ENCODE results near the gene GATM. TPM values are rescaled to one million over a fixed set of nuclear protein-coding genes. Genes with fewer than 3 reads are reported as not detected.

The GATM gene
- total and polyA plus RNA-seq, 2 of the 8 experiments (the other 6 are each of a cell fraction or from before 2014, with no cell fraction given) = 10.2 to 15.1 TPM

- no peak overlapping the region for H3K4ac ChIP-seq (replicated peaks; ENCODE audit: insufficient read length, low read depth, low read length)
- no peak overlapping the region for H4K5ac ChIP-seq (ENCODE audit: insufficient read length, low read depth, low read length)
- WGBS, 2 experiments (ENCODE audit: extremely low coverage in 1 of 2, insufficient coverage in 1 of 2, insufficient read length in 1 of 2, insufficient replicate concordance in 2 of 2, low coverage in 1 of 2, low lambda C conversion rate in 2 of 2, missing lambda C conversion rate in 1 of 2) = 69% methylated on average over 5 of the region's 5 CpGs; no CpG with 5 or more reads in 1 of the 2 experiments
- peaks cover 0 to 5% (median under 1%) of the 10 kb centered on the region in 4 experiments; a peak in 3 of 7 replicates for H3K4me1 ChIP-seq (replicated peaks in 1 of 4; ENCODE audit: control insufficient read depth in 3 of 4, insufficient read depth in 4 of 4, low read length in 3 of 4)
- H3K23ac ChIP-seq (ENCODE audit: insufficient read length) = no peak overlapping the region
- H2AK5ac ChIP-seq (ENCODE audit: low read depth, low read length) = no peak overlapping the region; the same call in 1 of the 2 replicates
- no peak overlapping the region for H2BK5ac ChIP-seq (ENCODE audit: low read depth, low read length)
- no peak overlapping the region for H4K91ac ChIP-seq (replicated peaks; ENCODE audit: insufficient read length, low read length)
- H3K18ac ChIP-seq (ENCODE audit: extremely low read depth, low read length) = no peak overlapping the region
- ChIA-PET POLR2A (ENCODE audit: partially characterized antibody) (interaction anchor here (1.2 to 2.4 kb wide), 4 partner anchors 9 to 50 kb away, joined by 3 to 15 read pairs (median 3); a partner anchor contains a TSS), CTCF (ENCODE audit: partially characterized antibody) (interaction anchor here (1.1 to 3.4 kb wide), 10 partner anchors 8 to 216 kb away, joined by 3 to 13 read pairs (median 4); no protein-coding TSS in a partner anchor)
- H2BK12ac ChIP-seq (ENCODE audit: low read depth, low read length) = no peak overlapping the region
- no peak overlapping the region for H2BK15ac ChIP-seq (ENCODE audit: low read length)
- peaks cover 11% of the 10 kb centered on the region for H3K23me2 ChIP-seq (ENCODE audit: low read depth, low read length)
- no peaks in the 10 kb centered on the region for H3K9me3 ChIP-seq (ENCODE audit: insufficient read depth in 2 of 2, low read depth in 1 of 2, low read length in 1 of 2)
- no peak overlapping the region for H2BK20ac ChIP-seq (ENCODE audit: low read length)
- H3K79me1 ChIP-seq (ENCODE audit: low read depth, low read length) = no peaks in the 10 kb centered on the region
- H3K36me3 ChIP-seq (ENCODE audit: control insufficient read depth in 2 of 4, insufficient read depth in 4 of 4, low read length in 3 of 4) = no peaks in the 10 kb centered on the region
- H3K56ac ChIP-seq (replicated peaks; ENCODE audit: insufficient read length, low read depth, low read length) = no peak overlapping the region
- no peak for FAIRE-seq
- peak overlapping the region; percentile 76 to 85 for H3K4me2 ChIP-seq (ENCODE audit: insufficient read depth in 1 of 2, low read depth in 2 of 2, low read length in 2 of 2)
- H3K4me3 ChIP-seq (ENCODE audit: extremely low read depth in 1 of 4, insufficient read depth in 2 of 4, low read depth in 3 of 4, low read length in 4 of 4) = peak overlapping the region; percentile 48 to 73 (median 64); a peak in 6 of 8 replicates
- H3K27me3 ChIP-seq (replicated peaks in 1 of 4; ENCODE audit: control insufficient read depth in 3 of 4, extremely low read depth in 1 of 4, insufficient read depth in 3 of 4, low read length in 3 of 4) = peaks cover 10 to 40% (median 34%) of the 10 kb centered on the region in 4 experiments
- no peak overlapping the region for H2BK120ac ChIP-seq (replicated peaks; ENCODE audit: low read depth, low read length)
- H4K20me1 ChIP-seq (replicated peaks in 1 of 2; ENCODE audit: control insufficient read depth in 1 of 2, insufficient read depth in 2 of 2, low read length in 2 of 2) = peaks cover 0 to 2% of the 10 kb centered on the region in 2 experiments
- no peak overlapping the region for H2AFZ ChIP-seq (ENCODE audit: low read length)
- H4K8ac ChIP-seq (ENCODE audit: extremely low read depth, insufficient read depth, low read length) = no peak overlapping the region
- H3K79me2 ChIP-seq (ENCODE audit: control insufficient read depth in 1 of 2, insufficient read depth in 2 of 2, low read length in 2 of 2) = no peaks in the 10 kb centered on the region
- no peak overlapping the region for H3K27ac ChIP-seq (ENCODE audit: low read depth, low read length)
- no peak overlapping the region; a peak in 1 of 7 replicates for H3K9ac ChIP-seq (replicated peaks in 1 of 4; ENCODE audit: extremely low read depth in 1 of 4, low read depth in 3 of 4, low read length in 3 of 4)
- no peak for DNase-seq (ENCODE audit: low read depth in 1 of 2, low spot score in 2 of 2)
- H3K14ac ChIP-seq (ENCODE audit: insufficient read length) = no peak overlapping the region
- TF ChIP-seq POLR2A (IDR thresholded peaks at IDR 0.05; ENCODE audit: control extremely low read depth in 1 of 2, low read depth in 2 of 2, low read length in 2 of 2) = no peak
- TF ChIP-seq SUZ12 (IDR thresholded peaks at IDR 0.05; ENCODE audit: low read length) = no peak
- TF ChIP-seq SRF (IDR thresholded peaks at IDR 0.05; ENCODE audit: low read depth, low read length) = no peak
- TF ChIP-seq EGR1 (IDR thresholded peaks at IDR 0.05; ENCODE audit: borderline replicate concordance, low read depth, low read length) = no peak
- no peak for TF ChIP-seq RFX5 (IDR thresholded peaks at IDR 0.05; ENCODE audit: borderline replicate concordance, low read depth, low read length)
- TF ChIP-seq CTCF (IDR thresholded peaks at IDR 0.05; ENCODE audit: control extremely low read depth in 1 of 3, insufficient read depth in 1 of 3, low read depth in 1 of 3, low read length in 3 of 3) = no peak
- no peak for TF ChIP-seq PHF8 (conservative IDR thresholded peaks at IDR 0.05; ENCODE audit: low read depth, low read length)
- no peak for TF ChIP-seq RXRA (IDR thresholded peaks at IDR 0.05; ENCODE audit: insufficient read depth, low read depth, low read length)
- no peak for TF ChIP-seq SP1 (IDR thresholded peaks at IDR 0.05; ENCODE audit: low read depth, low read length)
- TF ChIP-seq TEAD4 (IDR thresholded peaks at IDR 0.05; ENCODE audit: low read depth, low read length) = no peak
These were observed 1.3 kb downstream of the GATM start for GRCh38 chr15:45376967-45377608.

Measured in H1 (cell line).